CD14-positive monocyte (primary cell): ENCODE measurements around the gene CDK1. TPM values are rescaled to one million over a fixed set of nuclear protein-coding genes. Genes with fewer than 3 reads are reported as not detected.

Source experiments
- DNase-seq, 3 donors: peaks; one replicate each; pipeline ENCODE4 v3.0.0-alpha.2; 2011 to 2022
- H2AFZ ChIP-seq: 2 replicates; pipeline ENCODE4 v1.6.0; 2012; ENCODE audit warnings: mild to moderate bottlenecking, low read depth, low read length, inconsistent platforms; ENCODE audit not compliant: insufficient read depth, poor library complexity, severe bottlenecking
- H3K27ac ChIP-seq, 2 donors: 1 replicate in 1 of 2; 2 replicates in 1 of 2; pipeline ENCODE4 v1.5.1; 2012 to 2013; ENCODE audit warnings: low read length in 2 of 2, control low read depth in 1 of 2, inconsistent platforms in 1 of 2, low read depth in 1 of 2, mild to moderate bottlenecking in 1 of 2
- H3K27me3 ChIP-seq, 2 donors: one replicate each; pipeline versions ENCODE4 v1.6.0 to v1.6.1; 2011 to 2013; ENCODE audit warnings: low read length in 2 of 2; ENCODE audit not compliant: control insufficient read depth in 2 of 2, insufficient read depth in 2 of 2
- H3K36me3 ChIP-seq, 2 donors: replicated peaks in 1 of 2; 1 replicate in 1 of 2; 2 replicates in 1 of 2; pipeline versions ENCODE4 v1.5.1 to v1.6.1; 2012 to 2013; ENCODE audit warnings: low read length in 2 of 2, control low read depth in 1 of 2, inconsistent platforms in 1 of 2, mild to moderate bottlenecking in 1 of 2; ENCODE audit not compliant: insufficient read depth in 2 of 2, control insufficient read depth in 1 of 2
- H3K4me1 ChIP-seq, 2 donors: 1 replicate in 1 of 2; 2 replicates in 1 of 2; pipeline versions ENCODE4 v1.5.1 to v1.6.1; 2012 to 2013; ENCODE audit warnings: low read length in 2 of 2, control low read depth in 1 of 2, inconsistent platforms in 1 of 2, mild to moderate bottlenecking in 1 of 2, moderate library complexity in 1 of 2; ENCODE audit not compliant: insufficient read depth in 2 of 2, control insufficient read depth in 1 of 2
- H3K4me2 ChIP-seq: replicated peaks from 2 replicates; pipeline ENCODE3; 2012; ENCODE audit warnings: low read length, moderate library complexity, mild to moderate bottlenecking; ENCODE audit not compliant: poor library complexity, severe bottlenecking; ENCODE audit errors: extremely low read depth
- H3K4me3 ChIP-seq, 3 experiments: fragments of 200-600 bp in 1 of 3; sonication (generic) in 1 of 3; replicated peaks in 1 of 3; 1 replicate in 2 of 3; 2 replicates in 1 of 3; pipeline ENCODE4 v1.5.1; 2011 to 2013; ENCODE audit warnings: low read length in 3 of 3, mild to moderate bottlenecking in 3 of 3, control low read depth in 2 of 3, low read depth in 2 of 3, inconsistent platforms in 1 of 3, moderate library complexity in 1 of 3
- H3K79me2 ChIP-seq: 2 replicates; pipeline ENCODE4 v1.6.0; 2012; ENCODE audit warnings: mild to moderate bottlenecking, control low read depth, inconsistent platforms, low read length, moderate library complexity; ENCODE audit not compliant: insufficient read depth
- H3K9ac ChIP-seq: 2 replicates; pipeline ENCODE4 v1.6.0; 2017; ENCODE audit warnings: low read length, mild to moderate bottlenecking; ENCODE audit not compliant: insufficient read depth, poor library complexity, severe bottlenecking
- H3K9me3 ChIP-seq, 2 donors: replicated peaks in 1 of 2; 1 replicate in 1 of 2; 2 replicates in 1 of 2; pipeline versions ENCODE4 v1.5.1 to v1.6.1; 2012 to 2013; ENCODE audit warnings: low read length in 2 of 2, control low read depth in 1 of 2; ENCODE audit not compliant: control insufficient read depth in 1 of 2, insufficient read depth in 1 of 2
- H4K20me1 ChIP-seq: 2 replicates; pipeline ENCODE4 v1.6.0; 2012; ENCODE audit warnings: mild to moderate bottlenecking, low read length, control low read depth, moderate library complexity; ENCODE audit not compliant: insufficient read depth
- H3K27ac Mint-ChIP-seq, 7 donors: one replicate each; pipeline ENCODE4 v1.8.0; 2020; ENCODE audit warnings: mild to moderate bottlenecking in 7 of 7, mixed read lengths in 7 of 7, moderate library complexity in 6 of 7, inconsistent platforms in 2 of 7
- H3K27me3 Mint-ChIP-seq, 3 donors: one replicate each; pipeline ENCODE4 v1.8.0; 2021 to 2022; ENCODE audit warnings: low read depth in 3 of 3, mild to moderate bottlenecking in 3 of 3, mixed read lengths in 3 of 3, moderate library complexity in 3 of 3, inconsistent platforms in 1 of 3
- H3K36me3 Mint-ChIP-seq, 2 donors: one replicate each; pipeline ENCODE4 v1.8.0; 2020; ENCODE audit warnings: mixed read lengths in 2 of 2, inconsistent platforms in 1 of 2, mild to moderate bottlenecking in 1 of 2
- H3K4me1 Mint-ChIP-seq: one replicate; pipeline ENCODE4 v1.8.0; 2020; ENCODE audit warnings: mild to moderate bottlenecking, mixed read lengths
- H3K4me3 Mint-ChIP-seq, 2 donors: one replicate each; pipeline ENCODE4 v1.8.0; 2020; ENCODE audit warnings: mild to moderate bottlenecking in 2 of 2, mixed read lengths in 2 of 2, moderate library complexity in 1 of 2
- H3K9me3 Mint-ChIP-seq, 7 donors: one replicate each; pipeline ENCODE4 v1.8.0; 2020 to 2022; ENCODE audit warnings: mixed read lengths in 7 of 7, mild to moderate bottlenecking in 6 of 7, moderate library complexity in 6 of 7, inconsistent platforms in 2 of 7
- WGBS: methylation state at CpG from one replicate; pipeline ENCODE4 v1.1.5; 2013; ENCODE audit warnings: missing lambda C conversion rate; ENCODE audit not compliant: insufficient coverage; 5-methylcytosine and 5-hydroxymethylcytosine counted together
- intact Hi-C, 2 donors: fragments of 100-400 bp; cut with micrococcal nuclease; formaldehyde crosslinking; loops; one replicate each; pipeline versions ENCODE4 v1.15.0 to v1.15.1; 2023
- polyA plus RNA-seq, 3 donors: library from polyadenylated mRNA; depleted of rRNA in 1 of 3; unstranded in 2 of 3; stranded (reverse) in 1 of 3; fragments of 300-500 nt in 2 of 3; fragments of >200 nt in 1 of 3; fragmentation: Illumina TruSeq in 2 of 3; gene quantifications; 1 replicate in 2 of 3; 2 replicates in 1 of 3; pipeline ENCODE4 v1.2.3, GENCODE V29; 2012 to 2021
- TF ChIP-seq, protein P1 (sequence below): fragments of 200-600 bp; IDR thresholded peaks from one replicate; pipeline ENCODE4 v1.8.0; 2022; ENCODE audit warnings: antibody characterized with exemption, mild to moderate bottlenecking

Gene CDK1
- polyA plus RNA-seq, 3 donors: 0.08 to 0.21 (median 0.09) TPM

DNA sequence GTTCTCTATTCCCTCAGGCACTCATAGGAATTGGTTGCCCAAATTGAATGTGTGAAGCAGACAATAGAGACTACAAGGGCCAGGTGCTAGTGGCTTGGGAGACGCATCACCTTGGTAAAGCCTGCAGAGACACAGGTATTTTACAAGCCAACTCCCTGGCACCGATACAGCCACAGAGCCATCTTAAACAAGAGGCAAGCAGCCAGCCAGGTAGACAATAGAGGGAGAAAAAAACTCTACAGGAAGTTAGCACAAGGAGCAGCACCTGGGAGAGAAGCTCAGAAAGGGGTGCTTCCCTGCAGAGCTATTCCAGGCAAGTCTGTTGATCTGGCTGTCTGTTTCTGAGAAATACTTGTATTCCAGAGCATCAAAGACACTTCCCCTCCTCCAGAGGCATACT is 43.0 kb upstream of the CDK1 start:
- H3K27ac Mint-ChIP-seq: no peak overlapping the region
- DNase-seq: no peak
- no CpG with 5 or more reads among the region's 2 CpGs for WGBS
- Histone ChIP-seq H3K27me3 (peaks cover 22 to 48% of the 10 kb centered on the region in 2 donors), H3K4me2 (no peak overlapping the region), H3K4me3 (no peak overlapping the region), H3K36me3 (no peaks in the 10 kb centered on the region), H3K4me1 (peaks cover 7 to 16% of the 10 kb centered on the region in 2 donors), H3K9me3 (no peaks in the 10 kb centered on the region), H3K79me2 (no peaks in the 10 kb centered on the region), H3K9ac (no peak overlapping the region), H2AFZ (no peak overlapping the region), H4K20me1 (no peaks in the 10 kb centered on the region), H3K27ac (no peak overlapping the region)
- peak overlapping the region in 1 of 2 donors; percentile 33 for H3K4me3 Mint-ChIP-seq
- H3K9me3 Mint-ChIP-seq: peaks cover 0 to 6% (median 0%) of the 10 kb centered on the region in 7 donors
- intact Hi-C loops: no loop called here
- no peaks in the 10 kb centered on the region for H3K36me3 Mint-ChIP-seq
- TF ChIP-seq, protein P1, sequence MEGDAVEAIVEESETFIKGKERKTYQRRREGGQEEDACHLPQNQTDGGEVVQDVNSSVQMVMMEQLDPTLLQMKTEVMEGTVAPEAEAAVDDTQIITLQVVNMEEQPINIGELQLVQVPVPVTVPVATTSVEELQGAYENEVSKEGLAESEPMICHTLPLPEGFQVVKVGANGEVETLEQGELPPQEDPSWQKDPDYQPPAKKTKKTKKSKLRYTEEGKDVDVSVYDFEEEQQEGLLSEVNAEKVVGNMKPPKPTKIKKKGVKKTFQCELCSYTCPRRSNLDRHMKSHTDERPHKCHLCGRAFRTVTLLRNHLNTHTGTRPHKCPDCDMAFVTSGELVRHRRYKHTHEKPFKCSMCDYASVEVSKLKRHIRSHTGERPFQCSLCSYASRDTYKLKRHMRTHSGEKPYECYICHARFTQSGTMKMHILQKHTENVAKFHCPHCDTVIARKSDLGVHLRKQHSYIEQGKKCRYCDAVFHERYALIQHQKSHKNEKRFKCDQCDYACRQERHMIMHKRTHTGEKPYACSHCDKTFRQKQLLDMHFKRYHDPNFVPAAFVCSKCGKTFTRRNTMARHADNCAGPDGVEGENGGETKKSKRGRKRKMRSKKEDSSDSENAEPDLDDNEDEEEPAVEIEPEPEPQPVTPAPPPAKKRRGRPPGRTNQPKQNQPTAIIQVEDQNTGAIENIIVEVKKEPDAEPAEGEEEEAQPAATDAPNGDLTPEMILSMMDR: no peak
- peaks cover 16% of the 10 kb centered on the region for H3K4me1 Mint-ChIP-seq
- peaks cover 21 to 33% (median 27%) of the 10 kb centered on the region in 3 donors for H3K27me3 Mint-ChIP-seq

DNA sequence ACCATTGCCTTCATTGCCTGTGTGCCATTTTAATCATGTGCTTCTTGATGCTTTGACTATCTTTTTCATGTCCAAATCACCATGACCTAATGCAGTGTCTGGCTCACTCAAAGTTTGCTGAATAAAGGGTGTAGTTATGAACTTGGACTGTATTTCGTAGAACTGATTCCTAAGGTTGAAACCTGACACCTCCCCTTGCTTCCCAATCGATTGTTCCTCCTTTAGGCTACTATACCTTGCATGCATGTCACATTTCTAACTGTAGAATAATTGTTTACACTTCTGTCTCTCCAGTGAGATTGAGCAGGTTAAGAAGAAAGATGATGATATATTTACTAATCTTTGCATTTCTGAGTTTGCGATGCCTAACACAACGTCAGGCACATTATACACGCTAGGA is 41.0 kb upstream of the CDK1 start:
- intact Hi-C loops: no loop called here
- Histone ChIP-seq H3K9ac (no peak overlapping the region), H3K36me3 (no peaks in the 10 kb centered on the region), H3K9me3 (no peaks in the 10 kb centered on the region), H3K27me3 (peaks cover 14 to 39% of the 10 kb centered on the region in 2 donors), H3K27ac (no peak overlapping the region), H3K4me3 (no peak overlapping the region), H3K4me1 (peaks cover 2 to 10% of the 10 kb centered on the region in 2 donors), H3K79me2 (no peaks in the 10 kb centered on the region), H4K20me1 (no peaks in the 10 kb centered on the region), H2AFZ (no peak overlapping the region), H3K4me2 (no peak overlapping the region)
- TF ChIP-seq, protein P1: no peak
- no peaks in the 10 kb centered on the region for H3K36me3 Mint-ChIP-seq
- H3K9me3 Mint-ChIP-seq: peaks cover 0 to 6% (median 0%) of the 10 kb centered on the region in 7 donors
- no peak for DNase-seq
- peaks cover 8 to 20% (median 19%) of the 10 kb centered on the region in 3 donors for H3K27me3 Mint-ChIP-seq
- H3K4me1 Mint-ChIP-seq: peaks cover 5% of the 10 kb centered on the region
- no peak overlapping the region for H3K27ac Mint-ChIP-seq
- 100% methylated on average over 3 of the region's 5 CpGs for WGBS
- no peak overlapping the region for H3K4me3 Mint-ChIP-seq
